ENCODE measurements around the gene TMEM8B. TPM values are rescaled to one million over a fixed set of nuclear protein-coding genes. Genes with fewer than 3 reads are reported as not detected.

The TMEM8B gene
- polyA plus RNA-seq, 1 of the 3 experiments (the other 2 are of a cell fraction) = 5.8 TPM

GRCh38 chr9:35834260-35835215 is 5.5 kb downstream of the TMEM8B start (continued):
- no peak for TF ChIP-seq SMC3 (IDR thresholded peaks at IDR 0.05; ENCODE audit: low read depth, low read length)

GRCh38 chr9:35835216-35835632 is 6.2 kb downstream of the TMEM8B start:
- Histone ChIP-seq H3K9me3 (no peaks in the 10 kb centered on the region), H3K36me3 (replicated peaks in 1 of 2; ENCODE audit: control insufficient read depth in 1 of 2, insufficient read depth in 2 of 2, low read length in 1 of 2) (no peaks in the 10 kb centered on the region), H3K4me2 (no peak overlapping the region), H3K27ac (ENCODE audit: low read depth in 2 of 2, low read length in 1 of 2) (no peak overlapping the region), H3K4me3 (ENCODE audit: low read depth in 2 of 2, low read length in 1 of 2) (no peak overlapping the region), H3K79me2 (ENCODE audit: insufficient read depth) (no peaks in the 10 kb centered on the region), H3K4me1 (ENCODE audit: control insufficient read depth in 1 of 2, insufficient read depth in 2 of 2, low read depth in 1 of 2, low read length in 1 of 2) (peaks cover 0 to 11% of the 10 kb centered on the region in 2 experiments; a peak in 1 of 4 replicates), H2AFZ (ENCODE audit: low read depth) (no peak overlapping the region), H3F3A (replicated peaks; ENCODE audit: insufficient read depth) (no peaks in the 10 kb centered on the region), H3K27me3 (ENCODE audit: insufficient read depth) (no peaks in the 10 kb centered on the region), H4K20me1 (ENCODE audit: insufficient read depth) (no peaks in the 10 kb centered on the region), H3K9me2 (no peaks in the 10 kb centered on the region), H3K9ac (no peak overlapping the region)
- WGBS (ENCODE audit: low lambda C conversion rate) = 80% methylated on average over 3 of the region's 3 CpGs
- TF ChIP-seq USF1 (IDR thresholded peaks at IDR 0.05; ENCODE audit: borderline replicate concordance, low read depth) = no peak
- no peak for TF ChIP-seq IRF3 (IDR thresholded peaks at IDR 0.05; ENCODE audit: low read depth, low read length)
- peak; percentile 25; the same call in 1 of the 2 replicates for TF ChIP-seq CTCF (IDR thresholded peaks at IDR 0.05)
- no peak for TF ChIP-seq POLR2AphosphoS5 (IDR thresholded peaks at IDR 0.05; ENCODE audit: low read depth, low read length)
- TF ChIP-seq MXI1 (IDR thresholded peaks at IDR 0.05; ENCODE audit: low read depth, low read length) = no peak
- no peak for TF ChIP-seq TEAD4 (IDR thresholded peaks at IDR 0.05; ENCODE audit: borderline replicate concordance, insufficient read depth)
- ChIA-PET POLR2A (no interaction called here), CTCF (interaction anchor here (0.8 to 2.6 kb wide), 7 partner anchors 9 to 45 kb away, joined by 3 to 21 read pairs (median 4); no protein-coding TSS in a partner anchor)
- DNase-seq = no peak

GRCh38 chr9:35835766-35836165 is 6.7 kb downstream of the TMEM8B start:
- no peaks in the 10 kb centered on the region for H4K20me1 ChIP-seq (ENCODE audit: insufficient read depth)
- no peak for DNase-seq
- no peaks in the 10 kb centered on the region for H3K27me3 ChIP-seq (ENCODE audit: insufficient read depth)
- H3K27ac ChIP-seq (ENCODE audit: low read depth in 2 of 2, low read length in 1 of 2) = no peak overlapping the region
- no peak overlapping the region for H2AFZ ChIP-seq (ENCODE audit: low read depth)
- WGBS (ENCODE audit: low lambda C conversion rate) = 70% methylated on average over 2 of the region's 2 CpGs
- no peaks in the 10 kb centered on the region for H3K36me3 ChIP-seq (replicated peaks in 1 of 2; ENCODE audit: control insufficient read depth in 1 of 2, insufficient read depth in 2 of 2, low read length in 1 of 2)
- CTCF ChIA-PET = interaction anchor here (0.8 to 2.6 kb wide), 8 partner anchors 10 to 47 kb away, joined by 3 to 21 read pairs (median 4); partner anchors contain the start of gene HINT2
- POLR2A ChIA-PET = no interaction called here
- no peaks in the 10 kb centered on the region for H3F3A ChIP-seq (replicated peaks; ENCODE audit: insufficient read depth)
- no peak overlapping the region for H3K4me2 ChIP-seq
- no peak overlapping the region for H3K9ac ChIP-seq
- no peaks in the 10 kb centered on the region for H3K9me2 ChIP-seq
- no peak overlapping the region for H3K4me3 ChIP-seq (ENCODE audit: low read depth in 2 of 2, low read length in 1 of 2)
- no peaks in the 10 kb centered on the region for H3K9me3 ChIP-seq
- no peaks in the 10 kb centered on the region for H3K79me2 ChIP-seq (ENCODE audit: insufficient read depth)
- H3K4me1 ChIP-seq (ENCODE audit: control insufficient read depth in 1 of 2, insufficient read depth in 2 of 2, low read depth in 1 of 2, low read length in 1 of 2) = peaks cover 0 to 9% of the 10 kb centered on the region in 2 experiments; a peak in 1 of 4 replicates
- TF ChIP-seq TAF1 (IDR thresholded peaks at IDR 0.05; ENCODE audit: borderline replicate concordance, low read depth, low read length) (no peak), EP300 (IDR thresholded peaks at IDR 0.05; ENCODE audit: borderline replicate concordance in 1 of 2, low read depth in 1 of 2, low read length in 1 of 2) (no peak), REST (IDR thresholded peaks at IDR 0.05; ENCODE audit: low read depth, low read length) (no peak), NRF1 (IDR thresholded peaks at IDR 0.05; ENCODE audit: low read depth, low read length) (no peak), ZBTB33 (IDR thresholded peaks at IDR 0.05; ENCODE audit: borderline replicate concordance, low read depth) (no peak), ELF1 (IDR thresholded peaks at IDR 0.05) (no peak)

Data from SK-N-SH (cell line).